Left ventricle myocardium inferior (tissue), 1 donor: ENCODE measurements around the gene CCDC187. TPM values are rescaled to one million over a fixed set of nuclear protein-coding genes. Genes with fewer than 3 reads are reported as not detected.

Source experiments
- DNase-seq: peaks from one replicate; pipeline ENCODE4 v3.0.0-alpha.2; 2020
- H3K27ac ChIP-seq: fragments of 200-600 bp; replicated peaks from 2 replicates; pipeline ENCODE4 v1.8.0; 2021
- H3K27me3 ChIP-seq: fragments of 200-600 bp; 2 replicates; pipeline ENCODE4 v1.8.0; 2021; ENCODE audit warnings: low read depth
- H3K36me3 ChIP-seq: fragments of 200-600 bp; 2 replicates; pipeline ENCODE4 v1.8.0; 2021
- H3K4me1 ChIP-seq: fragments of 200-600 bp; 2 replicates; pipeline ENCODE4 v1.8.0; 2021
- H3K4me3 ChIP-seq: fragments of 200-600 bp; 2 replicates; pipeline ENCODE4 v1.8.0; 2021; ENCODE audit warnings: mild to moderate bottlenecking, moderate library complexity
- H3K9me3 ChIP-seq: fragments of 200-600 bp; replicated peaks from 2 replicates; pipeline ENCODE4 v1.8.0; 2021
- intact Hi-C: fragments of 100-400 bp; cut with micrococcal nuclease; formaldehyde crosslinking; loops from one replicate; pipeline ENCODE4 v1.11.0; 2022
- total RNA-seq: library from RNA; stranded (reverse); fragmentation: NEBNext Ultra II Directional; extraction: Animal tissue kit (Norgen Biotek cat#: 25700); gene quantifications from one replicate; pipeline ENCODE4 v1.2.1, GENCODE V29; 2021
- TF ChIP-seq, protein P1 (sequence below): fragments of 200-600 bp; IDR thresholded peaks from 2 replicates; pipeline ENCODE4 v1.8.0; 2021; ENCODE audit warnings: antibody characterized with exemption, mild to moderate bottlenecking, borderline replicate concordance
- donor health status: DM: no; HTN: yes; CAD: no; lungs with severe emphysema.

CCDC187 gene
- total RNA-seq, 1 donor from 2014 or later = not detected

DNA sequence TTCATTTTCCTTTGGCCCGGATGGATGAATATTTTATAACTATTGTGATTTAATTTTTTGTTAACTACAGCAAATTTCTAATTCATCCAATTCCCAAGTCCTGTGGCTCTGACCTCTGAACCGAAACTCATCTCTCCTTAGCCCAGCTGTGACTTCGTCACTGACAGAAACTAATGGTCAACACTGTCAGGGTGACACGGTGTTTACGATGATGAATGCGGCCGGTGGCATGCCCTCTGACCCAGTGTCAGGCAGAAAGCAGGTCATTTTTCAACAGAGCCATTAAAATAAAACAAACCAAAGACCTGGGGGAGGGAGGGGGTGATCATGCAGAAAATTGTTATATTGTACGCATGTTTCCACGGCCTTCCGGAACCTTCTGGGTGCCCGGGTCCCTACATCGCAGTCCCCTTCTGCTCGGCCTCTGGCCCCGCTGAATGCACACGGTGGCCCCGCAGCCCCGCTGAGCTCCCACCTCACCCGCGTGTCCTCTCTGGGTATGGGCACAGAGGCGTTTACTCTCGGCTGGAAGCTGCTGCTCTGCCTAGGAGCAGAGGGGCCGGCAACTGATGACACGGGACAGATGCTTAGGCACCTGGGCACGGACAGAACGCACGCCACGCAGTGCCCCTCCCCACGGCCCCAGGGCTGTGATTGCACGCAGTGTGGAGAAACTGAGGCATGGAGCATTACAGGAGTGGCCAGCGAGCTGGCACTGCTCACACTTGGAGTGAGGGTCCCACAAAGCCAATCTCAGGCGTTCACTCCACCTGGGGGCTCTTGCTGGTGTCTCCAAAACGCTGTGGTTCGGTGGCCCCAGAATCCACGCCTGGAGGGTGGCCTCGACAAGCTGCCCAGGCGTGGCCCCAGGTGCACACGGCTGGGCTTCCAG, 8.1 kb downstream of the CCDC187 start:
- Histone ChIP-seq H3K36me3 (no peaks in the 10 kb centered on the region), H3K9me3 (no peaks in the 10 kb centered on the region), H3K27ac (no peak overlapping the region), H3K4me1 (no peaks in the 10 kb centered on the region), H3K27me3 (peaks cover 43% of the 10 kb centered on the region), H3K4me3 (no peak overlapping the region)
- TF ChIP-seq, protein P1, sequence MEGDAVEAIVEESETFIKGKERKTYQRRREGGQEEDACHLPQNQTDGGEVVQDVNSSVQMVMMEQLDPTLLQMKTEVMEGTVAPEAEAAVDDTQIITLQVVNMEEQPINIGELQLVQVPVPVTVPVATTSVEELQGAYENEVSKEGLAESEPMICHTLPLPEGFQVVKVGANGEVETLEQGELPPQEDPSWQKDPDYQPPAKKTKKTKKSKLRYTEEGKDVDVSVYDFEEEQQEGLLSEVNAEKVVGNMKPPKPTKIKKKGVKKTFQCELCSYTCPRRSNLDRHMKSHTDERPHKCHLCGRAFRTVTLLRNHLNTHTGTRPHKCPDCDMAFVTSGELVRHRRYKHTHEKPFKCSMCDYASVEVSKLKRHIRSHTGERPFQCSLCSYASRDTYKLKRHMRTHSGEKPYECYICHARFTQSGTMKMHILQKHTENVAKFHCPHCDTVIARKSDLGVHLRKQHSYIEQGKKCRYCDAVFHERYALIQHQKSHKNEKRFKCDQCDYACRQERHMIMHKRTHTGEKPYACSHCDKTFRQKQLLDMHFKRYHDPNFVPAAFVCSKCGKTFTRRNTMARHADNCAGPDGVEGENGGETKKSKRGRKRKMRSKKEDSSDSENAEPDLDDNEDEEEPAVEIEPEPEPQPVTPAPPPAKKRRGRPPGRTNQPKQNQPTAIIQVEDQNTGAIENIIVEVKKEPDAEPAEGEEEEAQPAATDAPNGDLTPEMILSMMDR = no peak
- no peak for DNase-seq
- intact Hi-C loops = no loop called here

DNA sequence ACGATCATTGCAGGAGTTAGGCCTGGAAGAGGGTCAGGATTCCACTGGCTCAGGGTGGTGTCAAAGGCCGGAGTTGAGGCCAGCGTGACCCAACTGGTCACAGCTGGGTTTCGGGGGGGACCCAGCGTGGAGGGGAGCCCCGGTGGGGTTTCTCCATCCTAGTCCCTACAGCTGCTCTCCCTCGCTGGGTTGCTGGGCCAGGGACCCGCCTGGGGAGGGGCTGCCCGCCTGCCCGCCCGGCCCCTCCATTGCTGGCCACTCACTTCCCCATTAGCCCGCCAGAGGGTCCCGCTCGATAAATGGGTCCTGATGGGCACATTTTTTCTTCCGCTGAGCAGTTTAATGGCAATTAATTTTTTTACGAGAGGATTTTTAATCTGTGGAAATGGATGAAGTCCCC, 8.8 kb downstream of the CCDC187 start:
- no peak overlapping the region for H3K27ac ChIP-seq
- H3K4me1 ChIP-seq = no peaks in the 10 kb centered on the region
- no peak overlapping the region for H3K4me3 ChIP-seq
- intact Hi-C loops = no loop called here
- no peaks in the 10 kb centered on the region for H3K9me3 ChIP-seq
- TF ChIP-seq, protein P1 = no peak
- peaks cover 50% of the 10 kb centered on the region for H3K27me3 ChIP-seq
- no peaks in the 10 kb centered on the region for H3K36me3 ChIP-seq
- no peak for DNase-seq

DNA sequence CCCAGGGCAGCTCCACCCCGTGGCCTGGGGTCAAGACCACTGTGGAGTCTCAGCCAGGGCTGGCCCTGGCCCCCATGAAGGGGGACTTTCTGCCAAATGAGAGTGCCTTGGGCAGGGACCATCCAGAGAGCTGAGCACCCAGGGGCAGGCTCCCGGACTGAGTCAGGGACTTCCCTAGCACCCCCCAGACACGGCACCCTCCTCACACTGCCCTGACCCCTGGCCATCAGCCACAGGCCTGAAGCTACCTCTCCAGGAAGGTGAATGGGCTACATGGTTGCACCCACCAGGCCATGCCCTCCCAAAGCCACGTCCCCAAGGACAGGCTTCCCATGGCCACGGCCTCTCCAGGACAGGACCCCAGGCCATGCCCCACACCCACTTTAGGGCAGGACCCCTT, 9.5 kb downstream of the CCDC187 start:
- H3K4me3 ChIP-seq = no peak overlapping the region
- H3K27ac ChIP-seq = no peak overlapping the region
- intact Hi-C loops = no loop called here
- no peaks in the 10 kb centered on the region for H3K9me3 ChIP-seq
- H3K4me1 ChIP-seq = no peaks in the 10 kb centered on the region
- no peak for DNase-seq
- TF ChIP-seq, protein P1 = no peak
- no peaks in the 10 kb centered on the region for H3K36me3 ChIP-seq
- peaks cover 51% of the 10 kb centered on the region for H3K27me3 ChIP-seq

DNA sequence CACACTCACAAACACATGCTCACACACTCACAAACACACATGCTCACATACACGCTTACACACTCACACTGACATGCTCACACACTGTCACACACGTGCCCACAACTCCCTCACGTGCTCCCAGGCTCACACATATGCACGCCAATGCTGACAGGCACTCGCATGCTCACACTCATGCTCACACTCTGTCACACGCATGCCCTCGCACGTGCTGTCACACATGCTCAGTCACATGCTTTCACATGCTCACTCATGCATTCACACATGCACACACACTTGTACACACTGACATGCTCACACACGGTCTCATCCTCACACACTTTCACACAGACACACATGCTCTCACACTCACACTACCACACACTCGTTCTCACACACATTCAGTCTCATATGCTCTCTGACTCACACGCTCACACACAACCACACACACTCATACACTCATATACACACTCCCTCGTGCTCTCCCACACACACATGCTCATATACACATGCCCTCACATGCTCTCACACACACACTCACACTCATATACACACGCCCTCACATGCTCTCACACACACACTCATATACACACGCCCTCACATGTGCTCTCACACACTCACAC, 10.3 kb downstream of the CCDC187 start:
- no peaks in the 10 kb centered on the region for H3K9me3 ChIP-seq
- intact Hi-C loops = no loop called here
- H3K27me3 ChIP-seq = peaks cover 52% of the 10 kb centered on the region
- no peak overlapping the region for H3K4me3 ChIP-seq
- TF ChIP-seq, protein P1 = no peak
- no peak for DNase-seq
- H3K4me1 ChIP-seq = no peaks in the 10 kb centered on the region
- H3K36me3 ChIP-seq = no peaks in the 10 kb centered on the region
- H3K27ac ChIP-seq = no peak overlapping the region

DNA sequence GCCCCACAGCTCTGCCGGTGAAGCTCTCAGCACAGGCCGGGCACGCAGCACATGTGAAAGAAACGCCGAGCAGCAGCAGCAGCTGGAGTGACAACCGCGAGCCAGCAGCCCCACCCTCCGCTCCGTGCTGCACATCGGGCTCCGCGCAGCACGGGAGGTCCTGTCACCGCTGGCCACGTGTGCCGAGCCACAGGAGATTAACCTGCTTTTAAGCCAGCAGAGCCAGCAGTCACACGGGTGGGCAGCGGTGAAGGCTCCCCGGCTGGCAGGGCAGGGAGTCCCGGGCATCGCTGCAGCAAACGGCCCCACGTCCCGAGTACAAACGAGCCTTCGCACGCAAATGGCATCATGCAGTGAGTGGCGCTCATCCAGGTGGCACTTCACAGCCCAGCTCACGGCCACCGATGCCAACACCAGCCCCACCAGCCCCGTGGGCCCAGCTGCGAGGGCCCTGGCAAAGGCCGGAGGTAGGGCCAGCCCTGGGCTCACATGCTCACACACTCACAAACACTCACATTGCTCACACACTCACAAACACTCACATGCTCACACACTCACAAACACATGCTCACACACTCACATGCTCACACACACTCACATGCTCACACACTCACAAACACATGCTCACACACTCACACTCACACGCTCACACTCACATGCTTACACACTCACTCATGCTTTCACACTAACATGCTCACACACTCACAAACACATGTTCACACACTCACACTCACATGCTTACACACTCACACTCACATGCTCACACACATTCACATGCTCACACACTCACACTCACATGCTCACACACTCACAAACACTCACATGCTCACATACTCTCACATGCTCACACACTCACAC, 11.1 kb downstream of the CCDC187 start:
- Histone ChIP-seq H3K9me3 (no peaks in the 10 kb centered on the region), H3K27ac (no peak overlapping the region), H3K36me3 (no peaks in the 10 kb centered on the region), H3K27me3 (peaks cover 53% of the 10 kb centered on the region), H3K4me3 (no peak overlapping the region), H3K4me1 (no peaks in the 10 kb centered on the region)
- intact Hi-C loops = no loop called here
- TF ChIP-seq, protein P1 = no peak
- no peak for DNase-seq
